H1 (cell line): Measurements from ENCODE around the gene POLD4. TPM values are rescaled to one million over a fixed set of nuclear protein-coding genes. Genes with fewer than 3 reads are reported as not detected.

Experiments
- BCL11A ChIP-seq, 2 experiments: IDR thresholded peaks; one replicate each; pipeline ENCODE4 v1.6.1; 2011; ENCODE audit warnings: low read depth in 2 of 2, low read length in 2 of 2, mild to moderate bottlenecking in 2 of 2
- EGR1 ChIP-seq: IDR thresholded peaks from 2 replicates; pipeline ENCODE4 v1.6.1; 2011; ENCODE audit warnings: low read depth, low read length, borderline replicate concordance
- EP300 ChIP-seq, 2 experiments: IDR thresholded peaks; 1 replicate in 1 of 2; 2 replicates in 1 of 2; pipeline ENCODE4 v1.6.1; 2011 to 2012; ENCODE audit warnings: low read depth in 2 of 2, low read length in 2 of 2, mild to moderate bottlenecking in 2 of 2, borderline replicate concordance in 1 of 2, inconsistent platforms in 1 of 2, moderate library complexity in 1 of 2
- MAFK ChIP-seq: IDR thresholded peaks from 2 replicates; pipeline ENCODE4 v1.6.1; 2012; ENCODE audit warnings: low read depth, mild to moderate bottlenecking, improper control_type of control experiment, low read length
- MAX ChIP-seq: IDR thresholded peaks from 2 replicates; pipeline ENCODE4 v1.6.1; 2012; ENCODE audit warnings: inconsistent platforms
- SIN3A ChIP-seq, 2 experiments: IDR thresholded peaks in 1 of 2; conservative IDR thresholded peaks in 1 of 2; 2 replicates each; pipeline ENCODE4 v1.6.1; 2011 to 2012; ENCODE audit warnings: low read length in 2 of 2, improper control_type of control experiment in 1 of 2, low read depth in 1 of 2, mild to moderate bottlenecking in 1 of 2
- SRF ChIP-seq: IDR thresholded peaks from 2 replicates; pipeline ENCODE4 v1.6.1; 2011; ENCODE audit warnings: mild to moderate bottlenecking, low read depth, low read length, moderate library complexity
- TEAD4 ChIP-seq: IDR thresholded peaks from 2 replicates; pipeline ENCODE4 v1.6.1; 2012; ENCODE audit warnings: low read depth, low read length, inconsistent platforms, mixed read lengths
- YY1 ChIP-seq: IDR thresholded peaks from 2 replicates; pipeline ENCODE4 v1.6.1; 2011; ENCODE audit warnings: low read depth, mild to moderate bottlenecking, low read length
- polyA plus RNA-seq, 7 experiments: library from polyadenylated mRNA; depleted of rRNA in 3 of 7; stranded (reverse) in 5 of 7; unstranded in 2 of 7; fragments of >200 nt in 5 of 7; fragments of 200-250 nt in 2 of 7; gene quantifications; 1 replicate in 5 of 7; 2 replicates in 1 of 7; 4 replicates in 1 of 7; pipeline versions ENCODE4 v1.2.1 to v1.2.3, GENCODE V29; 2011 to 2013; ENCODE audit warnings: missing spikeins in 2 of 7, mixed read lengths in 2 of 7
- total RNA-seq: library from RNA; stranded (reverse); fragmentation: NEBNext Ultra II Directional; extraction: Animal tissue kit (Norgen Biotek cat#: 25700); gene quantifications from 2 replicates; pipeline ENCODE4 v1.2.1, GENCODE V29; 2021
- TF ChIP-seq, protein P1 (sequence below): fragments of 300-600 bp; sonication (generic); IDR thresholded peaks from 2 replicates; pipeline ENCODE4 v1.7.1; 2012; ENCODE audit warnings: low read length, moderate library complexity, mild to moderate bottlenecking, inconsistent platforms; ENCODE audit not compliant: insufficient replicate concordance

POLD4 gene
- total and polyA plus RNA-seq, 2 of the 8 experiments (the other 6 are each of a cell fraction or from before 2014, with no cell fraction given), result 21.2 to 46.7 TPM

DNA sequence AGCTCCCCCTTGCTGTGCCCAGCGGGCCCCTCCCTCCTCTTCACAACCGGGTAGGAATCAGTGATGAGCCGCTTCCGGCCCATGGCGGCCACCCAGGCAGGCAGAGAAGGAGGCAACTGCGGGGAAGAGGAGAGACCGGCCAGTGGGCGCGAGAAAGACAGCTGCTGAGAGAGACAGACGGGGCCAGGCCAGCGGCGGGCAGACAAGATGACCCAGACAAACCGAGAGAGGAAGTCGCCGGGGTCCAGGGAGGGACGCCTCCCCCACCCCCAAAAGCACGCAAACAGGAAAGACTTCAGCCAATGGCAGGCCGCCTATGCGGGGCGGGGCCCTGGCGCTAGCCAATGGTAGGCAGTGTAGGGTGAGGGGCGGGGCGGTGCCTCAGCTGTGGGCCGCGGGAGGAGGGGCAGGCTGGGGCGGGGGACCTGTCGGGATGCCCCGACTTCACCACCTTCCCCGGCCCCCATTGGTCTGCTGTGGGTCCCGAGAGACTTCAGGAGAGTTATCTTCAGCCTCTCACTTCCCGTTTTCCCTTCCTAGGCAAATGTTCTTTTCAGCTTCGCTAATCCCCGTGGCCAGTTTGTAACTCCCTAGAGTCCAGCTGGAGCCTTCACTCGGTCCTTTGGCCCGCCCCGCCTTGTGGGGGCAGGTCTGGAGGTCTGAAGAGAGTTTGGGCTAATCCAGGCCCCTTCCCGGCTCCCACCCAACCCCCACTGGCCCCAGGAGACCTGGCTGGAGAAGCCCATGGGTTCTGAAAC, at the start of gene POLD4 (continued):
- peak in 1 of 2 experiments; percentile 20; a peak in 2 of 4 replicates for TF ChIP-seq SIN3A (conservative IDR thresholded peaks at IDR 0.05 in 1 of 2, IDR thresholded peaks at IDR 0.05 in 1 of 2; ENCODE audit: low read depth in 1 of 2, low read length in 2 of 2)
- no peak for TF ChIP-seq EGR1
- TF ChIP-seq EP300 (IDR thresholded peaks at IDR 0.05; ENCODE audit: borderline replicate concordance in 1 of 2, low read depth in 2 of 2, low read length in 2 of 2), result no peak
- no peak for TF ChIP-seq TEAD4
- TF ChIP-seq, protein P1, sequence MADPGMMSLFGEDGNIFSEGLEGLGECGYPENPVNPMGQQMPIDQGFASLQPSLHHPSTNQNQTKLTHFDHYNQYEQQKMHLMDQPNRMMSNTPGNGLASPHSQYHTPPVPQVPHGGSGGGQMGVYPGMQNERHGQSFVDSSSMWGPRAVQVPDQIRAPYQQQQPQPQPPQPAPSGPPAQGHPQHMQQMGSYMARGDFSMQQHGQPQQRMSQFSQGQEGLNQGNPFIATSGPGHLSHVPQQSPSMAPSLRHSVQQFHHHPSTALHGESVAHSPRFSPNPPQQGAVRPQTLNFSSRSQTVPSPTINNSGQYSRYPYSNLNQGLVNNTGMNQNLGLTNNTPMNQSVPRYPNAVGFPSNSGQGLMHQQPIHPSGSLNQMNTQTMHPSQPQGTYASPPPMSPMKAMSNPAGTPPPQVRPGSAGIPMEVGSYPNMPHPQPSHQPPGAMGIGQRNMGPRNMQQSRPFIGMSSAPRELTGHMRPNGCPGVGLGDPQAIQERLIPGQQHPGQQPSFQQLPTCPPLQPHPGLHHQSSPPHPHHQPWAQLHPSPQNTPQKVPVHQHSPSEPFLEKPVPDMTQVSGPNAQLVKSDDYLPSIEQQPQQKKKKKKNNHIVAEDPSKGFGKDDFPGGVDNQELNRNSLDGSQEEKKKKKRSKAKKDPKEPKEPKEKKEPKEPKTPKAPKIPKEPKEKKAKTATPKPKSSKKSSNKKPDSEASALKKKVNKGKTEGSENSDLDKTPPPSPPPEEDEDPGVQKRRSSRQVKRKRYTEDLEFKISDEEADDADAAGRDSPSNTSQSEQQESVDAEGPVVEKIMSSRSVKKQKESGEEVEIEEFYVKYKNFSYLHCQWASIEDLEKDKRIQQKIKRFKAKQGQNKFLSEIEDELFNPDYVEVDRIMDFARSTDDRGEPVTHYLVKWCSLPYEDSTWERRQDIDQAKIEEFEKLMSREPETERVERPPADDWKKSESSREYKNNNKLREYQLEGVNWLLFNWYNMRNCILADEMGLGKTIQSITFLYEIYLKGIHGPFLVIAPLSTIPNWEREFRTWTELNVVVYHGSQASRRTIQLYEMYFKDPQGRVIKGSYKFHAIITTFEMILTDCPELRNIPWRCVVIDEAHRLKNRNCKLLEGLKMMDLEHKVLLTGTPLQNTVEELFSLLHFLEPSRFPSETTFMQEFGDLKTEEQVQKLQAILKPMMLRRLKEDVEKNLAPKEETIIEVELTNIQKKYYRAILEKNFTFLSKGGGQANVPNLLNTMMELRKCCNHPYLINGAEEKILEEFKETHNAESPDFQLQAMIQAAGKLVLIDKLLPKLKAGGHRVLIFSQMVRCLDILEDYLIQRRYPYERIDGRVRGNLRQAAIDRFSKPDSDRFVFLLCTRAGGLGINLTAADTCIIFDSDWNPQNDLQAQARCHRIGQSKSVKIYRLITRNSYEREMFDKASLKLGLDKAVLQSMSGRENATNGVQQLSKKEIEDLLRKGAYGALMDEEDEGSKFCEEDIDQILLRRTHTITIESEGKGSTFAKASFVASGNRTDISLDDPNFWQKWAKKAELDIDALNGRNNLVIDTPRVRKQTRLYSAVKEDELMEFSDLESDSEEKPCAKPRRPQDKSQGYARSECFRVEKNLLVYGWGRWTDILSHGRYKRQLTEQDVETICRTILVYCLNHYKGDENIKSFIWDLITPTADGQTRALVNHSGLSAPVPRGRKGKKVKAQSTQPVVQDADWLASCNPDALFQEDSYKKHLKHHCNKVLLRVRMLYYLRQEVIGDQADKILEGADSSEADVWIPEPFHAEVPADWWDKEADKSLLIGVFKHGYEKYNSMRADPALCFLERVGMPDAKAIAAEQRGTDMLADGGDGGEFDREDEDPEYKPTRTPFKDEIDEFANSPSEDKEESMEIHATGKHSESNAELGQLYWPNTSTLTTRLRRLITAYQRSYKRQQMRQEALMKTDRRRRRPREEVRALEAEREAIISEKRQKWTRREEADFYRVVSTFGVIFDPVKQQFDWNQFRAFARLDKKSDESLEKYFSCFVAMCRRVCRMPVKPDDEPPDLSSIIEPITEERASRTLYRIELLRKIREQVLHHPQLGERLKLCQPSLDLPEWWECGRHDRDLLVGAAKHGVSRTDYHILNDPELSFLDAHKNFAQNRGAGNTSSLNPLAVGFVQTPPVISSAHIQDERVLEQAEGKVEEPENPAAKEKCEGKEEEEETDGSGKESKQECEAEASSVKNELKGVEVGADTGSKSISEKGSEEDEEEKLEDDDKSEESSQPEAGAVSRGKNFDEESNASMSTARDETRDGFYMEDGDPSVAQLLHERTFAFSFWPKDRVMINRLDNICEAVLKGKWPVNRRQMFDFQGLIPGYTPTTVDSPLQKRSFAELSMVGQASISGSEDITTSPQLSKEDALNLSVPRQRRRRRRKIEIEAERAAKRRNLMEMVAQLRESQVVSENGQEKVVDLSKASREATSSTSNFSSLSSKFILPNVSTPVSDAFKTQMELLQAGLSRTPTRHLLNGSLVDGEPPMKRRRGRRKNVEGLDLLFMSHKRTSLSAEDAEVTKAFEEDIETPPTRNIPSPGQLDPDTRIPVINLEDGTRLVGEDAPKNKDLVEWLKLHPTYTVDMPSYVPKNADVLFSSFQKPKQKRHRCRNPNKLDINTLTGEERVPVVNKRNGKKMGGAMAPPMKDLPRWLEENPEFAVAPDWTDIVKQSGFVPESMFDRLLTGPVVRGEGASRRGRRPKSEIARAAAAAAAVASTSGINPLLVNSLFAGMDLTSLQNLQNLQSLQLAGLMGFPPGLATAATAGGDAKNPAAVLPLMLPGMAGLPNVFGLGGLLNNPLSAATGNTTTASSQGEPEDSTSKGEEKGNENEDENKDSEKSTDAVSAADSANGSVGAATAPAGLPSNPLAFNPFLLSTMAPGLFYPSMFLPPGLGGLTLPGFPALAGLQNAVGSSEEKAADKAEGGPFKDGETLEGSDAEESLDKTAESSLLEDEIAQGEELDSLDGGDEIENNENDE, result no peak
- TF ChIP-seq MAFK, result no peak
- TF ChIP-seq SRF, result no peak
- no peak for TF ChIP-seq MAX
- no peak for TF ChIP-seq YY1
- TF ChIP-seq BCL11A (IDR thresholded peaks at IDR 0.05; ENCODE audit: low read depth in 2 of 2, low read length in 2 of 2), result no peak
